ENCODE data around the gene YBX3. TPM values are rescaled to one million over a fixed set of nuclear protein-coding genes. Genes with fewer than 3 reads are reported as not detected.

YBX3 gene
- total RNA-seq, 1 experiment from 2014 or later = 315 TPM

DNA sequence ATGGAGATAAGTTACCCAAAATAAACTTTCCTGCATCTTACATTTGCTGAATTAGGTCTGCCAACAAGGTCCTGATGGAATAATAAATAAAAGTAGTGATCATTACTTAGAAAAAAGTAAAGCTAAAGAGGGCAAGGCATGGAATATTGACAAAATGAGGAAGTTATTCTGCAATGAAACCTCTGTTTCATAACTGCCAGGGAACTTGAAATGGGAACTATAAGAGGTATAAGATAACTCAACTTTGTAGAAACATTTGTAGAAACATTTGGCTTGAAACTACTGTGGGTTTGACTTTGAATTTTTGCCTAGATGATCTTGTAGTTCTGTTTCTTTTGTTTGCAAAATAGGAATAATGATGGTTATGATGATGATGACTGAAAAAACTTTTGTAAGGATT is 18.7 kb upstream of the YBX3 start:
- peaks cover 26% of the 10 kb centered on the region for H3K4me1 Mint-ChIP-seq (ENCODE audit: low read depth, unreplicated experiment)
- no peaks in the 10 kb centered on the region for H3K36me3 Mint-ChIP-seq (ENCODE audit: insufficient read depth, unreplicated experiment)
- no peak for DNase-seq
- H3K4me3 ChIP-seq (ENCODE audit: low read depth, low read length) = no peak overlapping the region
- no peaks in the 10 kb centered on the region for H3K9me3 ChIP-seq
- H3K27ac Mint-ChIP-seq (ENCODE audit: unreplicated experiment) = no peak overlapping the region
- no peaks in the 10 kb centered on the region for H3K27me3 ChIP-seq (replicated peaks; ENCODE audit: control insufficient read depth, insufficient read depth, low read length)
- ChIA-PET CTCF (no interaction called here), POLR2A (no interaction called here)
- TF ChIP-seq, protein P1, sequence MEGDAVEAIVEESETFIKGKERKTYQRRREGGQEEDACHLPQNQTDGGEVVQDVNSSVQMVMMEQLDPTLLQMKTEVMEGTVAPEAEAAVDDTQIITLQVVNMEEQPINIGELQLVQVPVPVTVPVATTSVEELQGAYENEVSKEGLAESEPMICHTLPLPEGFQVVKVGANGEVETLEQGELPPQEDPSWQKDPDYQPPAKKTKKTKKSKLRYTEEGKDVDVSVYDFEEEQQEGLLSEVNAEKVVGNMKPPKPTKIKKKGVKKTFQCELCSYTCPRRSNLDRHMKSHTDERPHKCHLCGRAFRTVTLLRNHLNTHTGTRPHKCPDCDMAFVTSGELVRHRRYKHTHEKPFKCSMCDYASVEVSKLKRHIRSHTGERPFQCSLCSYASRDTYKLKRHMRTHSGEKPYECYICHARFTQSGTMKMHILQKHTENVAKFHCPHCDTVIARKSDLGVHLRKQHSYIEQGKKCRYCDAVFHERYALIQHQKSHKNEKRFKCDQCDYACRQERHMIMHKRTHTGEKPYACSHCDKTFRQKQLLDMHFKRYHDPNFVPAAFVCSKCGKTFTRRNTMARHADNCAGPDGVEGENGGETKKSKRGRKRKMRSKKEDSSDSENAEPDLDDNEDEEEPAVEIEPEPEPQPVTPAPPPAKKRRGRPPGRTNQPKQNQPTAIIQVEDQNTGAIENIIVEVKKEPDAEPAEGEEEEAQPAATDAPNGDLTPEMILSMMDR (IDR thresholded peaks at IDR 0.05; ENCODE audit: insufficient read depth in 1 of 2, low read depth in 1 of 2, low read length in 1 of 2, severe bottlenecking in 1 of 2, unreplicated experiment in 1 of 2) = no peak
- intact Hi-C loops (cut with micrococcal nuclease; ENCODE audit: unreplicated experiment) = no loop called here
- no peaks in the 10 kb centered on the region for H3K9me3 Mint-ChIP-seq (ENCODE audit: unreplicated experiment)
- H3K27me3 Mint-ChIP-seq (ENCODE audit: insufficient read depth, unreplicated experiment) = peaks cover 4% of the 10 kb centered on the region
- H3K36me3 ChIP-seq (ENCODE audit: control insufficient read depth, insufficient read depth, low read length) = no peaks in the 10 kb centered on the region
- H3K4me3 Mint-ChIP-seq (ENCODE audit: unreplicated experiment) = no peak overlapping the region
- H3K4me1 ChIP-seq = peaks cover 19% of the 10 kb centered on the region
- BruUV-seq (replicated peaks) = no TSS peak

DNA sequence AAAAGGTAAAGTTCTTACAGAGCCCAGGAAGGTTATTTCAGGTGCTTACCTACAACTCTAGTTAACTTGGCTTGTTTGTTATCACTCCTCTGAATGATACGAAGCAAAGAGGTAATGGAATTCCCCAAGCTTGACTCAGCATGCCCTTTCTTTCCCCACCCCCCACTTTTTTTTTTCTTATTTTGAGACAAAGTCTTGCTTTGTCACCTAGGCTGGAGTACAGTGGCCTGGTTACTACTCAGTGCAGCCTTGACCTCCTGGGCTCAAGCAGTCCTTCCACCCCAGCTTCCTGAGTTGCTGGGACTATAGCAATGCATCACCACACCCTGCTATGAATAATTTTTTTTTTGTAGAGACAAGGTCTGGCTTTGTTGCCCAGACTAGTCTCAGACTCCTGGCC is 17.1 kb upstream of the YBX3 start:
- Histone ChIP-seq H3K27me3 (replicated peaks; ENCODE audit: control insufficient read depth, insufficient read depth, low read length) (no peaks in the 10 kb centered on the region), H3K4me3 (ENCODE audit: low read depth, low read length) (no peak overlapping the region), H3K9me3 (no peaks in the 10 kb centered on the region), H3K4me1 (peaks cover 19% of the 10 kb centered on the region), H3K36me3 (ENCODE audit: control insufficient read depth, insufficient read depth, low read length) (no peaks in the 10 kb centered on the region)
- peak overlapping the region; percentile 68 for H3K27ac Mint-ChIP-seq (ENCODE audit: unreplicated experiment)
- TF ChIP-seq, protein P1 (IDR thresholded peaks at IDR 0.05; ENCODE audit: insufficient read depth in 1 of 2, low read depth in 1 of 2, low read length in 1 of 2, severe bottlenecking in 1 of 2, unreplicated experiment in 1 of 2) = no peak
- intact Hi-C loops (cut with micrococcal nuclease; ENCODE audit: unreplicated experiment) = no loop called here
- no peaks in the 10 kb centered on the region for H3K27me3 Mint-ChIP-seq (ENCODE audit: insufficient read depth, unreplicated experiment)
- H3K36me3 Mint-ChIP-seq (ENCODE audit: insufficient read depth, unreplicated experiment) = no peaks in the 10 kb centered on the region
- CTCF ChIA-PET = interaction anchor here (0.6 to 1.6 kb wide), 2 partner anchors 10 to 180 kb away, joined by 5 to 6 read pairs; no protein-coding TSS in a partner anchor
- POLR2A ChIA-PET = no interaction called here
- peaks cover 26% of the 10 kb centered on the region for H3K4me1 Mint-ChIP-seq (ENCODE audit: low read depth, unreplicated experiment)
- H3K4me3 Mint-ChIP-seq (ENCODE audit: unreplicated experiment) = no peak overlapping the region
- BruUV-seq (replicated peaks) = no TSS peak
- H3K9me3 Mint-ChIP-seq (ENCODE audit: unreplicated experiment) = no peaks in the 10 kb centered on the region
- DNase-seq = peak; percentile 29 to 50

DNA sequence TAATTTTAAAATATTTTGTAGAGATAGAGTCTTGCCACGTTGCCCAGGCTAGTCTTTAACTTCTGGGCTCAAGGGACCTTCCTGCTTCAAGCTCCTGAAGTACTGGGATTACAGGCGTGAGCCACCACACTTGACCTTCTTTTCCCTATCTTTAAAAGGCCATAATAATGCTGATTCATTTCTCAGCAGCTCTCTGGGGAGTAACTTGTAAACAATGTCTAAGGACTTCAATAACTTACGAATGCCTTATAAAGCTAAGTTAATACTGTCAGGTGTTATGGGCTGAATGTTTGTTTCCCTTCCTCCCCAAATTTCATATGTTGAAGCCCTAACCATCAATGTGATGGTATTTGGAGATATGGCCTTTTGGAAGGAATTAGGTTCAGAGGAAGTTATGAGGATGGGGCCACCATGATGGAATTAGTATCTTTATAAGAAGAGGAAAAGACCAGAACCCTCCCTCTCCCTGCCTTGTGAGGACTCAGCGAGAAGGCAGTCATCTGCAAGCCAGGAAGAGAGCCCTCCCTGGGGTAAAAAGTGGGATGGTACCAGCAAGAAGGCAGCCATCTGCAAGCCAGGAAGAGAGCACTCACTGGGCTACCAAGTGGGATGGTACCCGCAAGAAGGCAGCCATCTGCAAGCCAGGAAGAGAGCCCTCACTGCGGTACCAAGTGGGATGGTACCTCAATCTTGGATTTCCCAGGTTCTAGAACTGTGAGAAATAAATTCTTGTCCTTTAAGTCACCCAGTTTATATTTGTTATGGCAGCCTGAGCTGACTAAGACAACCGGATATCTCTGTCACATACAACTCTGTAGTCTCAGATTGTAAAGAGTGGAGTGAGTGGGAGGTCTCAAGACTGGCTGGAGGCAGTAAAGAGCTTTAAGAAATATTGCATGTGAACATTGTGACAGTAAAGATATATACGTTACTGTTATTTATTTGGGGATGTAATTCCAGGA is 16.3 kb upstream of the YBX3 start:
- Mint-ChIP-seq H3K27me3 (ENCODE audit: insufficient read depth, unreplicated experiment) (no peaks in the 10 kb centered on the region), H3K4me3 (ENCODE audit: unreplicated experiment) (no peak overlapping the region), H3K27ac (ENCODE audit: unreplicated experiment) (peak overlapping the region; percentile 68), H3K9me3 (ENCODE audit: unreplicated experiment) (no peaks in the 10 kb centered on the region), H3K36me3 (ENCODE audit: insufficient read depth, unreplicated experiment) (no peaks in the 10 kb centered on the region), H3K4me1 (ENCODE audit: low read depth, unreplicated experiment) (peaks cover 26% of the 10 kb centered on the region)
- Histone ChIP-seq H3K27me3 (replicated peaks; ENCODE audit: control insufficient read depth, insufficient read depth, low read length) (no peaks in the 10 kb centered on the region), H3K4me3 (ENCODE audit: low read depth, low read length) (no peak overlapping the region), H3K36me3 (ENCODE audit: control insufficient read depth, insufficient read depth, low read length) (no peaks in the 10 kb centered on the region), H3K4me1 (peaks cover 19% of the 10 kb centered on the region), H3K9me3 (no peaks in the 10 kb centered on the region)
- CTCF ChIA-PET = interaction anchor here (1.6 kb wide), 1 partner anchor 11 kb away, joined by 6 read pairs; no protein-coding TSS in a partner anchor
- TF ChIP-seq, protein P1 (IDR thresholded peaks at IDR 0.05; ENCODE audit: insufficient read depth in 1 of 2, low read depth in 1 of 2, low read length in 1 of 2, severe bottlenecking in 1 of 2, unreplicated experiment in 1 of 2) = no peak
- DNase-seq = no peak
- POLR2A ChIA-PET = no interaction called here
- BruUV-seq (replicated peaks) = no TSS peak
- intact Hi-C loops (cut with micrococcal nuclease; ENCODE audit: unreplicated experiment) = loop anchor here (1.0 kb wide), 1 partner anchor 11 kb away; no protein-coding TSS in a partner anchor
